ENCODE results near the gene MGRN1. TPM values are rescaled to one million over a fixed set of nuclear protein-coding genes. Genes with fewer than 3 reads are reported as not detected.

MGRN1 gene
- total RNA-seq, 1 experiment from 2014 or later, result 54.6 TPM

- intact Hi-C loops (cut with micrococcal nuclease; ENCODE audit: unreplicated experiment), result no loop called here
- POLR2A ChIA-PET (ENCODE audit: low non-redundant PET), result no interaction called here
Measured at GRCh38 chr16:4606354-4606753, 18.3 kb upstream of the MGRN1 start.

GRCh38 chr16:4607841-4608703 lies 16.6 kb upstream of the MGRN1 start:
- ChIA-PET CTCF (no interaction called here), POLR2A (ENCODE audit: low non-redundant PET) (no interaction called here)
- Histone ChIP-seq H3K9me3 (ENCODE audit: low read depth, low read length, poor library complexity, severe bottlenecking) (no peaks in the 10 kb centered on the region), H3K4me3 (ENCODE audit: low read depth, low read length, poor library complexity, severe bottlenecking) (no peak overlapping the region), H3K36me3 (ENCODE audit: insufficient read depth, low read length, poor library complexity, severe bottlenecking) (no peaks in the 10 kb centered on the region), H3K27ac (ENCODE audit: low read depth, low read length, poor library complexity, severe bottlenecking) (no peak overlapping the region), H3K4me1 (ENCODE audit: insufficient read depth, low read length, poor library complexity, severe bottlenecking) (peaks cover 1% of the 10 kb centered on the region), H3K27me3 (replicated peaks; ENCODE audit: insufficient read depth, low read depth, low read length, poor library complexity) (no peaks in the 10 kb centered on the region)
- DNase-seq (ENCODE audit: low spot score), result no peak
- BruUV-seq (replicated peaks), result no TSS peak
- no peak for TF ChIP-seq EZH2 (IDR thresholded peaks at IDR 0.05; ENCODE audit: borderline replicate concordance, low read depth, low read length, poor library complexity, severe bottlenecking)
- TF ChIP-seq, protein P1, sequence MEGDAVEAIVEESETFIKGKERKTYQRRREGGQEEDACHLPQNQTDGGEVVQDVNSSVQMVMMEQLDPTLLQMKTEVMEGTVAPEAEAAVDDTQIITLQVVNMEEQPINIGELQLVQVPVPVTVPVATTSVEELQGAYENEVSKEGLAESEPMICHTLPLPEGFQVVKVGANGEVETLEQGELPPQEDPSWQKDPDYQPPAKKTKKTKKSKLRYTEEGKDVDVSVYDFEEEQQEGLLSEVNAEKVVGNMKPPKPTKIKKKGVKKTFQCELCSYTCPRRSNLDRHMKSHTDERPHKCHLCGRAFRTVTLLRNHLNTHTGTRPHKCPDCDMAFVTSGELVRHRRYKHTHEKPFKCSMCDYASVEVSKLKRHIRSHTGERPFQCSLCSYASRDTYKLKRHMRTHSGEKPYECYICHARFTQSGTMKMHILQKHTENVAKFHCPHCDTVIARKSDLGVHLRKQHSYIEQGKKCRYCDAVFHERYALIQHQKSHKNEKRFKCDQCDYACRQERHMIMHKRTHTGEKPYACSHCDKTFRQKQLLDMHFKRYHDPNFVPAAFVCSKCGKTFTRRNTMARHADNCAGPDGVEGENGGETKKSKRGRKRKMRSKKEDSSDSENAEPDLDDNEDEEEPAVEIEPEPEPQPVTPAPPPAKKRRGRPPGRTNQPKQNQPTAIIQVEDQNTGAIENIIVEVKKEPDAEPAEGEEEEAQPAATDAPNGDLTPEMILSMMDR (conservative IDR thresholded peaks at IDR 0.05; ENCODE audit: low read depth, low read length), result no peak
- intact Hi-C loops (cut with micrococcal nuclease; ENCODE audit: unreplicated experiment), result no loop called here

More at GRCh38 chr16:4606354-4606753, 18.3 kb upstream of the MGRN1 start:
- H3K4me1 ChIP-seq (ENCODE audit: insufficient read depth, low read length, poor library complexity, severe bottlenecking), result no peaks in the 10 kb centered on the region
- TF ChIP-seq EZH2 (IDR thresholded peaks at IDR 0.05; ENCODE audit: borderline replicate concordance, low read depth, low read length, poor library complexity, severe bottlenecking), result no peak
- BruUV-seq (replicated peaks), result no TSS peak
- no peak overlapping the region for H3K4me3 ChIP-seq (ENCODE audit: low read depth, low read length, poor library complexity, severe bottlenecking)
- H3K27ac ChIP-seq (ENCODE audit: low read depth, low read length, poor library complexity, severe bottlenecking), result no peak overlapping the region
- CTCF ChIA-PET, result no interaction called here
- H3K9me3 ChIP-seq (ENCODE audit: low read depth, low read length, poor library complexity, severe bottlenecking), result no peaks in the 10 kb centered on the region
- no peak for DNase-seq (ENCODE audit: low spot score)
- H3K36me3 ChIP-seq (ENCODE audit: insufficient read depth, low read length, poor library complexity, severe bottlenecking), result no peaks in the 10 kb centered on the region
- no peaks in the 10 kb centered on the region for H3K27me3 ChIP-seq (replicated peaks; ENCODE audit: insufficient read depth, low read depth, low read length, poor library complexity)

- TF ChIP-seq, protein P1 (conservative IDR thresholded peaks at IDR 0.05; ENCODE audit: low read depth, low read length), result no peak
- TF ChIP-seq EZH2 (IDR thresholded peaks at IDR 0.05; ENCODE audit: borderline replicate concordance, low read depth, low read length, poor library complexity, severe bottlenecking), result no peak
- Histone ChIP-seq H3K4me1 (ENCODE audit: insufficient read depth, low read length, poor library complexity, severe bottlenecking) (peaks cover 7% of the 10 kb centered on the region), H3K27me3 (replicated peaks; ENCODE audit: insufficient read depth, low read depth, low read length, poor library complexity) (no peaks in the 10 kb centered on the region), H3K4me3 (ENCODE audit: low read depth, low read length, poor library complexity, severe bottlenecking) (no peak overlapping the region), H3K9me3 (ENCODE audit: low read depth, low read length, poor library complexity, severe bottlenecking) (no peaks in the 10 kb centered on the region), H3K27ac (ENCODE audit: low read depth, low read length, poor library complexity, severe bottlenecking) (no peak overlapping the region), H3K36me3 (ENCODE audit: insufficient read depth, low read length, poor library complexity, severe bottlenecking) (no peaks in the 10 kb centered on the region)
- no peak for DNase-seq (ENCODE audit: low spot score)
- CTCF ChIA-PET, result no interaction called here
- POLR2A ChIA-PET (ENCODE audit: low non-redundant PET), result no interaction called here
- no TSS peak for BruUV-seq (replicated peaks)
- intact Hi-C loops (cut with micrococcal nuclease; ENCODE audit: unreplicated experiment), result no loop called here
Measured at GRCh38 chr16:4608704-4608980, 16.0 kb upstream of the MGRN1 start.
